NOMO-1 treated with DMSO at 0.1 percent for 48 hours (cell line): Measurements from ENCODE around the gene PIK3R6.

Experiments used
- DNase-seq: peaks from one replicate; lab custom pipeline; 2025; ENCODE audit not compliant: unreplicated experiment; lab: John Stamatoyannopoulos, UW

The PIK3R6 gene

GRCh38 chr17:8799570-8800212 is 67.8 kb downstream of the PIK3R6 start:
- DNase-seq: no peak

- DNase-seq: no peak
Measured at GRCh38 chr17:8798846-8799569, 68.5 kb downstream of the PIK3R6 start, which contains the start of gene MFSD6L. MFSD6L (minus strand) TSS chr17:8799365; CDS start chr17:8799120, 245 bp downstream.

- no peak for DNase-seq
Measured at GRCh38 chr17:8798176-8798845, 69.2 kb downstream of the PIK3R6 start.

GRCh38 chr17:8797621-8798175 is 69.8 kb downstream of the PIK3R6 start:
- no peak for DNase-seq

- no peak for DNase-seq
Measured at GRCh38 chr17:8794636-8795035, 72.8 kb downstream of the PIK3R6 start.

- DNase-seq: peak; percentile 77
Measured at GRCh38 chr17:8793649-8794048, 73.8 kb downstream of the PIK3R6 start.

GRCh38 chr17:8792646-8793045 is 74.8 kb downstream of the PIK3R6 start:
- DNase-seq: no peak

- DNase-seq: no peak
Measured at GRCh38 chr17:8791910-8792270, 75.6 kb downstream of the PIK3R6 start.

GRCh38 chr17:8791248-8791909 is 76.1 kb downstream of the PIK3R6 start:
- no peak for DNase-seq

GRCh38 chr17:8789743-8790142 is 77.7 kb downstream of the PIK3R6 start:
- no peak for DNase-seq

- no peak for DNase-seq
Measured at GRCh38 chr17:8788998-8789397, 78.5 kb downstream of the PIK3R6 start.

GRCh38 chr17:8785547-8786413 is 81.7 kb downstream of the PIK3R6 start:
- DNase-seq: peak; percentile 21

GRCh38 chr17:8782176-8782575 is 85.3 kb downstream of the PIK3R6 start:
- DNase-seq: no peak

GRCh38 chr17:8781776-8782175 is 85.7 kb downstream of the PIK3R6 start:
- no peak for DNase-seq

GRCh38 chr17:8776881-8777280 is 90.6 kb downstream of the PIK3R6 start:
- DNase-seq: peak; percentile 16

GRCh38 chr17:8776248-8776647 is 91.2 kb downstream of the PIK3R6 start:
- DNase-seq: no peak

GRCh38 chr17:8766731-8767130 is 100.7 kb downstream of the PIK3R6 start:
- no peak for DNase-seq

- no peak for DNase-seq
Measured at GRCh38 chr17:8762012-8762411, 105.5 kb downstream of the PIK3R6 start.

GRCh38 chr17:8758137-8758596 is 109.3 kb downstream of the PIK3R6 start, which contains the start of gene SPDYE4:
SPDYE4 (minus strand) TSS chr17:8758546; CDS start chr17:8758382, 164 bp downstream.
- DNase-seq: no peak

- no peak for DNase-seq
Measured at GRCh38 chr17:8757189-8757588, 110.3 kb downstream of the PIK3R6 start.
